Right ventricle myocardium inferior (tissue), 1 donor: ENCODE data around the gene RAET1E. TPM values are rescaled to one million over a fixed set of nuclear protein-coding genes. Genes with fewer than 3 reads are reported as not detected.
"Not testable (repeated sequence)": the region's sequence is repeated elsewhere in the genome, so short reads cannot be mapped to it uniquely, and the experiment has no call there.

Experiments used
- ATAC-seq: fragments of 200-7000 bp; cut with Tn5 transposase; one replicate; pipeline ENCODE4 v1.9.1; 2020; ENCODE audit warnings: mild to moderate bottlenecking, moderate library complexity
- DNase-seq: peaks from one replicate; pipeline ENCODE4 v3.0.0; 2021; ENCODE audit errors: missing footprints
- intact Hi-C: fragments of 100-400 bp; cut with DNase I; formaldehyde crosslinking; loops from one replicate; pipeline ENCODE4 v1.11.0; 2022
- total RNA-seq: library from RNA; stranded (reverse); fragmentation: NEBNext Ultra II Directional; extraction: Animal tissue kit (Norgen Biotek cat#: 25700); gene quantifications from one replicate; pipeline ENCODE4 v1.2.1, GENCODE V29; 2021
- donor health status: DM: no; HTN: yes; CAD: no; lungs with severe emphysema.

Gene RAET1E
- total RNA-seq, 1 donor from 2014 or later = 0.27 TPM

GRCh38 chr6:149877659-149878058 is 20.3 kb downstream of the RAET1E start:
- no peak for DNase-seq
- intact Hi-C loops = no loop called here
- ATAC-seq = no peak

GRCh38 chr6:149876241-149876933 is 21.5 kb downstream of the RAET1E start:
- ATAC-seq (no peak), DNase-seq (no peak)
- intact Hi-C loops = no loop called here

DNA sequence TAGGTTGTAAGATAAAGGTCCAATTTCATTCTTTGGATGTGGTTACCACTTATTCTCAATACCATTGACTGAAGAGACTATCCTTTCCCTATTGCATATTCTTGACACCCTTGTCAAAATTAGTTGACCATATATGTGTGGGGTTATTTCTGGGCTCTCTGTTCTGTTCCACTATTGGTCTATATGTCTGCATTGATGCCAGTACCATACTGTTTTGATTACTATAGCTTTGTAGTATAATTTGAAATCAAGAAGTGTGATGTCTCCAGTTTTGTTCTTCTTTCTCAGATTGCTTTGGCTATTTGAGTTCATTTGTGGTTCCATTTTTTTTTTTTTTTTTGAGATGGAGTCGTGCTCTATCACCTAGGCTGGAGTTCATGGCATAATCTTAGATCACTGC is 25.7 kb downstream of the RAET1E start:
- no peak for DNase-seq
- intact Hi-C loops = no loop called here
- ATAC-seq = no peak

- intact Hi-C loops = no loop called here
- ATAC-seq = no peak
- no peak for DNase-seq
Measured at GRCh38 chr6:149871182-149871581, 26.7 kb downstream of the RAET1E start.

- intact Hi-C loops = loop anchor here (10.0 kb wide), 2 partner anchors 55 to 145 kb away; partner anchors contain the start of gene RAET1G
- DNase-seq (no peak), ATAC-seq (no peak)
Measured at GRCh38 chr6:149869275-149869892, 28.5 kb downstream of the RAET1E start.

GRCh38 chr6:149867876-149868640 is 29.9 kb downstream of the RAET1E start:
- intact Hi-C loops = loop anchor here (10.0 kb wide), 2 partner anchors 57 to 143 kb away; partner anchors contain the start of gene RAET1G
- DNase-seq (no peak), ATAC-seq (no peak)

- ATAC-seq (peak; percentile 41), DNase-seq (no peak)
- intact Hi-C loops = loop anchor here (2.0 to 10.0 kb wide), 3 partner anchors 30 to 140 kb away; partner anchors contain the start of gene RAET1G
Measured at GRCh38 chr6:149864578-149865535, 33.1 kb downstream of the RAET1E start.

- peak; percentile 92 for DNase-seq
- intact Hi-C loops = loop anchor here (2.0 to 10.0 kb wide), 3 partner anchors 29 to 139 kb away; partner anchors contain the start of gene RAET1G
- ATAC-seq = peak; percentile 92
Measured at GRCh38 chr6:149863698-149864577, 34.0 kb downstream of the RAET1E start, which contains the start of gene LRP11. TSS of gene LRP11 (minus strand) at chr6:149864359. CDS start at chr6:149864020, 339 bp downstream.

DNA sequence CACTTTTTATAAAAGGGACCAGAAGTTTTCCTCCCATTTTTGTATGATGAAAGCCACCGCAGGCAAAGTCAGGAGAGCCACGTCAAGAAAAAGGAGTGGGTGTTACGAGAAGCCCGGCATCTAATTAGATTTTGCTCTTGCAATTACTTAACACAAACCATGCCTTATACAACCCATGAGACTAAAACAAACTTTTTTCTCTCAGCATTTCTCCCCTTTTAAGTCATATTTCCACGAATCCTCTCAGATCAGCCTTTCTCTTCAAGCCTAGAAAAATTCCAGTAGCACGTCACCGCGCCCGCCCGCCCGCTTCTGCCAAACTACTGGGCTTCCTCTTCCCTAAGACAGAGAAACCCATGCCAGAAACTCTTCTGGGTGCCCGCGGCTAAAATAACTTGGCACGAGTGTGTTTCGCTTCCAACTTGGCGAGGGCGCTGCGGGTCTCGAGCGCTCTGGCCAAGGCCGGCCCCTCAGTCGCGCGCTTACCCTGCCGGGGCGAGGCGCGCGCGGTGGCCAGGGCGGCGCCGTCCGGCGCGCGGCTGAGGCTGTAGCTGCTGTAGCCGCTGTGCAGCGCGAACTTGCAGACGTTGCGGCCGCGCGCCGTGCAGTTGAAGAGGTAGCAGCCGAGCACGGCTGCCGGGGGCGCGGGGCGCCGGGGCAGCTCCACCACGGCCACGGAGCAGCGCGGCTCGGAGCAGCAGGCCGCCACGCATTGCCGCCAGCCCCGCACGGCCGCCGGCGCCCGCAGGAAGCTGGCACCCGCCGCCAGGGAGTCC is 34.8 kb downstream of the RAET1E start:
- intact Hi-C loops = loop anchor here (10.0 kb wide), 2 partner anchors 62 to 138 kb away; partner anchors contain the start of gene RAET1G
- DNase-seq = peak; percentile 82
- peak; percentile 78 for ATAC-seq

DNA sequence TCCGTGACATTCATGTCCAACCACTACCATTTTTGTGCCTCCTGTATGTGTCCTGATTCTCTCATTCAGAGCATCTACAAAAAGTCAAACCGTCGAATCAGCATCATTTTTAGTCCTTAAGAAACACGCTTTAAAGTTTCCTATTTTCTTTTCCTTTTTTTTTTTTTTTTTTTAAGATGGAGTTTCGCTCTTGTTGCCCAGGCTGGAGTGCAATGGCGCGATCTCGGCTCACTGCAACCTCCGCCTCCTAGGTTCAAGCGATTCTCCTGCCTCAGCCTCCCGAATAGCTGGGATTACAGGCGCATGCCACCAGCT is 35.5 kb downstream of the RAET1E start:
- not testable (repeated sequence) for ATAC-seq, DNase-seq
- intact Hi-C loops = loop anchor here (10.0 kb wide), 2 partner anchors 62 to 138 kb away; partner anchors contain the start of gene RAET1G

DNA sequence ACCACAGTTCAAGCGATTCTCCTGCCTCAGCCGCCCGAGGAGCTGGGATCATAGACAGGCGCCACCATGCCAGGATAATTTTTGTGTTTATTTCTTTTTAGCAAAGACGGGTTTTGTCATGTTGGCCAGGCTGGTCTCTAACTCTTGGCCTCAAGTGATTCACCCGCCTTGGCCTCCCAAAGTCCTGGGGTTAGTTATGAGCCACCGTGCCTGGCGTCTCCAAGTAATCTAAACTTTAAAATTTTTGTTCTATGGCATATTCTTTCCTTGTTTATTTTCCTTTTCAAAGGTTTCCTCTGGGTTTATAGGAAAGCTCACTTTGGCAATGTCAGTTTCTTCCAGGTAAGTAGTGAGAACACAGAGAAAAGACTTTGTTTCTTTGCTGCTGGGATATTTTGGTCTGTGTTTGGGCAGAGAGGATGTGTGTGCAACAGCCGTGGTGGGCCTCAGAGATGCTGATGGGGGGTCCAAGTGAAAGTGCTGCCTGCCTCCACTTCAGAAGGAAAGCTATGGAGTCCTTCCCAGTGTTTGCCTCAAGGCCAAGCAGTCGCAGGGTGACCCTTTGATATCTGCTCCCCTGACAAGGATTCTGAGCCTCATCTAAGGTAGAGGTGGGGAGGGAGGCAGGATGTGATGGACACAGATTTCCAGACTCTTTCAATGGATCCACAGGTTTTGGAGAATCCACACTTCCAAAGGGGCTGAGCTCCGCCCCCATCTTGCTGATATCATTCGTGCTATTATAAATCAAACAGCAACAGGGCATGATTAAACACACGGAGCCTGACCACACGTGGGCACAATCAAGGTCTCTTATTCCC is 36.1 kb downstream of the RAET1E start:
- intact Hi-C loops = loop anchor here (10.0 kb wide), 2 partner anchors 63 to 137 kb away; partner anchors contain the start of gene RAET1G
- ATAC-seq (no peak), DNase-seq (no peak)

DNA sequence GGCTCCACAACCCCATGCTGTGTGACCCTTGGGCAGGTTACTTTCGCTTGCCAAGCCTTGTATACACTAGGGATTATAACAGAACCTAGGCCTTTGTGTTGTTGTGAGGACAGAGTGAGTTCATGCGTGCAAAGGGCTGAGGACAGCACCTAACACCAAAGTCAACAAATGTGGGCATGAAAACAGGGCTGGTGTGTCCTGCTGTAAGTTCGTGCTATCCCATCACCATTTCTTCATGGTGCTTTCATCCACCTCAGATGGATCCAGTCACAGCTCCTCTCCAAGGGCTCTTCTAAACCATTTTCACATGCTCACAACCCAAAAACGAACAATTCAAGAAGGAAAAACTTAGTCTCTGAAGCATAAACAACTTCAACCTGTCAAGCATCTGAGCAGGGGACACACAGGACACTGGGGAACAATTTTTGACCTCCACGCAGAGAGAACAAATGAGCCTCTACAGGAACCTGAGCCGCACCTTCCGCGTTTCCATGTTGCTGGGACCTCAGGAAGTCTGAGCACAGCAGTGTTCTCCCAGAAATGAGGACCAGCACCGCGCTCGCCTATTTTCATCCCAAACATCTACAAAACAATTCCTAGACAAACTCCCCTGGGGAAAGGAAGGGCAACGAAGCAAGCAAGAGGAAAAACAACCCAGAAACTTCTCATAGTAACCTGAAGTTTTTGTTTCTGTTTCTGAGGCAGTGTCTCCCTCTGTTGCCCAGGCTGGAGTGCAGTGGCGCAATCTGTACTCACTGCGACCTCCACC is 36.9 kb downstream of the RAET1E start:
- intact Hi-C loops = loop anchor here (10.0 kb wide), 2 partner anchors 64 to 136 kb away; partner anchors contain the start of gene RAET1G
- no peak for ATAC-seq
- DNase-seq = no peak

- intact Hi-C loops = loop anchor here (10.0 kb wide), 2 partner anchors 64 to 136 kb away; partner anchors contain the start of gene RAET1G
- ATAC-seq (no peak), DNase-seq (no peak)
Measured at GRCh38 chr6:149860513-149860833, 37.4 kb downstream of the RAET1E start.

DNA sequence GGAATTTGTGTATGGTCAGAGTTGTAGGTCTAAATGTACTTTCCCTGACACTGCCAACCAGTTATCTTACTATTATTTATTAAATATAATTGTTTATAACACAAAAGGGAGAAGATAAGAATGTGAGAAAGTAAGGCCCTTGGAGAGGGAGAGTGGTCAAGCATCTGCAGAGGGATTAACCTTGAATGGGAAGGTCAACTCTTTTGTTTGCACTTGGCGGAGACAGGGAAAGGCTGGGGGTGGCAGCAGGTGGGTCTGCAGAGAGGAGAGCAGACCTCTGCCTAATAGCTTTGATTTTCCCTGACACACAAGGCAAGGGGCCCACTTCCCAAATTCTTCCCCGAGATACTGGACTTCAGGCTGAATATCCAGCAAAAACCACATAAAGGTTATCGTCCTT is 38.0 kb downstream of the RAET1E start:
- no peak for DNase-seq
- ATAC-seq = no peak
- intact Hi-C loops = loop anchor here (10.0 kb wide), 2 partner anchors 65 to 135 kb away; partner anchors contain the start of gene RAET1G

GRCh38 chr6:149859368-149859767 is 38.5 kb downstream of the RAET1E start:
- ATAC-seq = no peak
- no peak for DNase-seq
- intact Hi-C loops = no loop called here
